WERI-Rb-1 (cell line): ENCODE results near the gene SEMA3B.
"Not testable (repeated sequence)": the region's sequence is repeated elsewhere in the genome, so short reads cannot be mapped to it uniquely, and the experiment has no call there.

Experiments
- DNase-seq: peaks from one replicate; pipeline ENCODE4 v3.0.0-alpha.2; 2020
- H3K27ac ChIP-seq: fragments of 250-450 bp; sonication (Bioruptor Pico); 2 replicates; pipeline ENCODE4 v1.5.1; 2020; ENCODE audit warnings: mild to moderate bottlenecking, moderate library complexity
- H3K27me3 ChIP-seq: fragments of 250-450 bp; sonication (Bioruptor Pico); 2 replicates; pipeline ENCODE4 v1.5.1; 2021; ENCODE audit warnings: mild to moderate bottlenecking, low read depth, moderate library complexity; ENCODE audit not compliant: insufficient read depth, severe bottlenecking
- H3K36me3 ChIP-seq: fragments of 250-450 bp; sonication (Bioruptor Pico); 2 replicates; pipeline ENCODE4 v1.5.1; 2020; ENCODE audit warnings: mild to moderate bottlenecking, moderate library complexity
- H3K4me3 ChIP-seq: 2 replicates; pipeline ENCODE4 v1.5.1; 2011; ENCODE audit warnings: low read depth, mild to moderate bottlenecking, control low read depth, low read length
- H3K9me3 ChIP-seq: fragments of 250-450 bp; sonication (Bioruptor Pico); 2 replicates; pipeline ENCODE4 v1.5.1; 2021; ENCODE audit warnings: mild to moderate bottlenecking, moderate library complexity; ENCODE audit not compliant: severe bottlenecking
- TF ChIP-seq, protein P1 (sequence below): IDR thresholded peaks from 2 replicates; pipeline ENCODE4 v1.5.1; 2011; ENCODE audit warnings: low read depth, mild to moderate bottlenecking, control low read depth, inconsistent platforms, low read length

Gene SEMA3B

DNA sequence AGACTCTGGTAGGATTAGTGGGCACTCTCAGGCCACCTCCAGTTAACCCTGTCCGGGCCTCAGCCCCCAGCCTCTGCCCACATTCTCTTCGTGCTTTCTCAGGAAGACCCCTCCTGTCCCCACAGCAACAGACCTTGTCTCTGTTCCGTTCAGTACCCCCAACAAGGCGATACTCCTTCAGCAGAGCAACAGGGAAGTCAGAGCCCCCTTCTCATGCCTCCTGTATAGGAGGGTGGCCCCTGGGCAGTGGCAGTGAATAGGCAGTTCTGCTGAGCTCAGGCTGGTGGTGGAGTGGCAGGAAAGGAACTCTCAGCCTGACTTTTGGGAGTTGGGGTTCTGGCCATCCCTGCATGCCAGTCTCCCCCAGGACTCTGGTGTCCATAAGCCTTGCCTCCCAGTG lies 513 bp downstream of the SEMA3B start:
- H3K9me3 ChIP-seq: no peaks in the 10 kb centered on the region
- no peak overlapping the region for H3K27ac ChIP-seq
- H3K27me3 ChIP-seq: peaks cover 6% of the 10 kb centered on the region
- no peaks in the 10 kb centered on the region for H3K36me3 ChIP-seq
- H3K4me3 ChIP-seq: no peak overlapping the region
- TF ChIP-seq, protein P1, sequence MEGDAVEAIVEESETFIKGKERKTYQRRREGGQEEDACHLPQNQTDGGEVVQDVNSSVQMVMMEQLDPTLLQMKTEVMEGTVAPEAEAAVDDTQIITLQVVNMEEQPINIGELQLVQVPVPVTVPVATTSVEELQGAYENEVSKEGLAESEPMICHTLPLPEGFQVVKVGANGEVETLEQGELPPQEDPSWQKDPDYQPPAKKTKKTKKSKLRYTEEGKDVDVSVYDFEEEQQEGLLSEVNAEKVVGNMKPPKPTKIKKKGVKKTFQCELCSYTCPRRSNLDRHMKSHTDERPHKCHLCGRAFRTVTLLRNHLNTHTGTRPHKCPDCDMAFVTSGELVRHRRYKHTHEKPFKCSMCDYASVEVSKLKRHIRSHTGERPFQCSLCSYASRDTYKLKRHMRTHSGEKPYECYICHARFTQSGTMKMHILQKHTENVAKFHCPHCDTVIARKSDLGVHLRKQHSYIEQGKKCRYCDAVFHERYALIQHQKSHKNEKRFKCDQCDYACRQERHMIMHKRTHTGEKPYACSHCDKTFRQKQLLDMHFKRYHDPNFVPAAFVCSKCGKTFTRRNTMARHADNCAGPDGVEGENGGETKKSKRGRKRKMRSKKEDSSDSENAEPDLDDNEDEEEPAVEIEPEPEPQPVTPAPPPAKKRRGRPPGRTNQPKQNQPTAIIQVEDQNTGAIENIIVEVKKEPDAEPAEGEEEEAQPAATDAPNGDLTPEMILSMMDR: no peak
- no peak for DNase-seq

DNA sequence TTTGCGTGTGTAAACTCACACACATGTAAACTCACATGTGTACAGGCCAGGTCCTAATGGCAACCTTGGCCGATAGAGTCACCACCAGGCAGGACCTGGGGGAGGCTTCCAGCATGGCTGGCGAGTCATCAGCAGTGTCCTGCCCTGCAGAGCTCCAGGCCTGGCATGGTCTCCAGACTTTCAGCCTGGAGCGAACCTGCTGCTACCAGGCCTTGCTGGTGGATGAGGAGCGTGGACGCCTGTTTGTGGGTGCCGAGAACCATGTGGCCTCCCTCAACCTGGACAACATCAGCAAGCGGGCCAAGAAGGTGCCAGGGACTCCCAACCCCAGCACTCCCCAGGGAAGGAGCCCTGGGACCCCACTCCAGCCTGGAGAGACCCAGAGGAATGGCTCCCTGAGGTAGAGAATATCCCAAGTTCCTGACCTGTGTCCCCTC lies 1.0 kb downstream of the SEMA3B start:
- H3K36me3 ChIP-seq: no peaks in the 10 kb centered on the region
- H3K4me3 ChIP-seq: no peak overlapping the region
- DNase-seq: no peak
- H3K27ac ChIP-seq: no peak overlapping the region
- TF ChIP-seq, protein P1: no peak
- peaks cover 6% of the 10 kb centered on the region for H3K27me3 ChIP-seq
- H3K9me3 ChIP-seq: no peaks in the 10 kb centered on the region

DNA sequence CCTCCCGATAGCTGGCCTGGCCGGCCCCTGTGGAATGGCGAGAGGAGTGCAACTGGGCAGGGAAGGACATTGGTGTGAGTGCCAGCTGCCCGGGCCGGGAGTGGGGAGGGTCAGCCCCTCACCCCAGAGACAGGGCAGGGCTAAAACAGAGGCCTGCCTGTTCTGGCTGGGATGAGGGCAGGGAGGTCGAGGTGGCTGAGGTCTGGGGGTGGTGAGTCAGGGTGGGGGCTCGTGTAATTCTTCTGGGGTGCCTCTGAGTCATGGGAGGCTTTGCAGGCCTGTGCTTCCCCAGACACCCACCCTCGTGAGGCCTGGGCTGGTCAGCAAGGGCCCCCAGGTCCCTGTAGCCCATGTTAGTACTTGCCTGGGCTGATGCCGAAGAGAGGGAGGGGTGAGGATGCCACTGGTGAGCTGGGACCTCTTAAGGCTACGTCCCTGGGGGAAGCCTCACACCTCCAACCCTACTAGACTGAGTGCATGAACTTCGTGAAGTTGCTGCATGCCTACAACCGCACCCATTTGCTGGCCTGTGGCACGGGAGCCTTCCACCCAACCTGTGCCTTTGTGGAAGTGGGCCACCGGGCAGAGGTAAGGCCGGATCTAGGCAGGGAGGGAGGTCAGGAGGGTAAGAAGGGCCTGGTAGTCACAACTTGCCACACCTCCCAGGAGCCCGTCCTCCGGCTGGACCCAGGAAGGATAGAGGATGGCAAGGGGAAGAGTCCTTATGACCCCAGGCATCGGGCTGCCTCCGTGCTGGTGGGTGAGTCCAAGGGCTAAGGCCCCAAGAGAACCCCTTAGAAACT lies 1.7 kb downstream of the SEMA3B start:
- H3K4me3 ChIP-seq: no peak overlapping the region
- TF ChIP-seq, protein P1: no peak
- DNase-seq: no peak
- H3K27me3 ChIP-seq: peaks cover 6% of the 10 kb centered on the region
- H3K9me3 ChIP-seq: no peaks in the 10 kb centered on the region
- H3K36me3 ChIP-seq: no peaks in the 10 kb centered on the region
- H3K27ac ChIP-seq: no peak overlapping the region

DNA sequence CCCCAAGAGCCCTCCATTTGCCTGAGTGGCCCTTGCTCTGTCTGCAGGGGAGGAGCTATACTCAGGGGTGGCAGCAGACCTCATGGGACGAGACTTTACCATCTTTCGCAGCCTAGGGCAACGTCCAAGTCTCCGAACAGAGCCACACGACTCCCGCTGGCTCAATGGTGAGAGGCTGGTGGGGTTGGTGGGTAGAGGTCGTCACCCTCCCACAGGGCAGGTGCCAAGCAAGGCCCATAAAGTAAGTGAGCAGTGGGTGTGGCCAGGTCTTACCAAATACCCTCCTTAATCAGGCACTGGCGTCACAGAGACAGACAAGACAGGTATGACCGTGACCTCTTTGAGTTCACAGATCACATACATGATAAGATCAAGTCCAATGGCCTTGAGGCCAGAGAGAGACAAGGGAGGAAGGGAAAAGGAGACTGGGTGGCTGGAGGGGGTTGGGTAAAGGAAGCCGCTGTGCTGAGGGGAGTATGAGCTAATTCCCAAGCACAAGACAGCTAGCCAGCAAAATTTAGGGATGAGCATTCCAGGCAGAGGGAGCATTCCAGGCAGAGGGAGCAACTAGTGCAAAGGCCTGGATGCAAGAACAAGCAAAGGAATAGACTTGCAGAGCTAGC lies 2.5 kb downstream of the SEMA3B start:
- Histone ChIP-seq H3K27me3 (peaks cover 6% of the 10 kb centered on the region), H3K27ac (no peak overlapping the region), H3K4me3 (no peak overlapping the region), H3K36me3 (no peaks in the 10 kb centered on the region), H3K9me3 (no peaks in the 10 kb centered on the region)
- TF ChIP-seq, protein P1: no peak
- DNase-seq: no peak

DNA sequence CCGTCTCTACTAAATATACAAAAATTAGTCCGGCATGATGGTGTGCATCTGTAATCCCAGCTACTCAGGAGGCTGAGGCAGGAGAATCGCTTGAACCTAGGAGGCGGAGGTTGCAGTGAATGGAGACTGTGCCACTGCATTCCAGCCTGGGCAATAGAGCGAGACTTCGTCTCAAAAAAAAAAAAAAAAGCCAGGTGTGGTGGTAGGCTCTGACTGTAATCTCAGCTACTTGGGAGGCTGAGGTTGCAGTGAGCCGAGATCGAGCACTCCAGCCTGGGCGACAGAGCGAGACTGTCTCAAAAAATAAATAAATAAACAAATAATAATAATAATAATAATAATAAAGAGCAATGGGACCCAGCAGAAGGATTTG lies 3.6 kb downstream of the SEMA3B start:
- H3K27ac ChIP-seq, DNase-seq, H3K27me3 ChIP-seq, H3K36me3 ChIP-seq, H3K9me3 ChIP-seq, H3K4me3 ChIP-seq: not testable (repeated sequence)

DNA sequence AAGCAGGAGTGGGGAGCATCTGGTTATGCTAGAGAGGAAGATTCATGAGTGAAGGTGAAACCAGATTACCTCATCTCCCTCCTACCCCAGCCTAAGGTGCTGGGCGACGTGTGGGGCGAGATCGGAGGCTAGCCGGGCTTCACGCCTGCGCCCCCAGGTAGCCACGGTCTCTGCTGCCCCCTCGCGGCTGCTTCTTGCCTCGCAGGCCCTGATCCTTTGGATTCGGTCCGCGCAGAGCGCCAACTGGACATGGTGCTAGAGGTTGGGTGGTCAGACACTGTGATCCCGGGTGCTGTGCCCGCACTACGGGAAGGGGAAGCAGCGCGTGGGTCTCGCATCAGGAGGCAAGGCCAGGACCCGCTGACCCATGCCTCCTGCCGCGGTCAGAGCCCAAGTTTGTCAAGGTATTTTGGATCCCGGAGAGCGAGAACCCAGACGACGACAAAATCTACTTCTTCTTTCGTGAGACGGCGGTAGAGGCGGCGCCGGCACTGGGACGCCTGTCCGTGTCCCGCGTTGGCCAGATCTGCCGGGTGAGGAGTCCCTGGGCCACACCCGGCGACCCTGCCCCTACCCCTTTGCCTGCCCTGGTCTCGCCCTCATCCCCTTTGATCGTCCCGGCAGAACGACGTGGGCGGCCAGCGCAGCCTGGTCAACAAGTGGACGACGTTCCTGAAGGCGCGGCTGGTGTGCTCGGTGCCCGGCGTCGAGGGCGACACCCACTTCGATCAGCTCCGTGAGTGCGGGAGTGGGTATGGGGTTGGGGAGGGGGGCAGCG lies 4.2 kb downstream of the SEMA3B start:
- Histone ChIP-seq H3K27ac (no peak overlapping the region), H3K36me3 (no peaks in the 10 kb centered on the region), H3K27me3 (peaks cover 6% of the 10 kb centered on the region), H3K4me3 (no peak overlapping the region), H3K9me3 (no peaks in the 10 kb centered on the region)
- TF ChIP-seq, protein P1: peak; percentile 98
- DNase-seq: peak; percentile 85
